ENCODE measurements around the gene BRSK1. TPM values are rescaled to one million over a fixed set of nuclear protein-coding genes. Genes with fewer than 3 reads are reported as not detected.

BRSK1 gene
- total and polyA plus RNA-seq, 2 of the 8 experiments (the other 6 are each of a cell fraction or from before 2014, with no cell fraction given) = 27.6 to 32.7 TPM

DNA sequence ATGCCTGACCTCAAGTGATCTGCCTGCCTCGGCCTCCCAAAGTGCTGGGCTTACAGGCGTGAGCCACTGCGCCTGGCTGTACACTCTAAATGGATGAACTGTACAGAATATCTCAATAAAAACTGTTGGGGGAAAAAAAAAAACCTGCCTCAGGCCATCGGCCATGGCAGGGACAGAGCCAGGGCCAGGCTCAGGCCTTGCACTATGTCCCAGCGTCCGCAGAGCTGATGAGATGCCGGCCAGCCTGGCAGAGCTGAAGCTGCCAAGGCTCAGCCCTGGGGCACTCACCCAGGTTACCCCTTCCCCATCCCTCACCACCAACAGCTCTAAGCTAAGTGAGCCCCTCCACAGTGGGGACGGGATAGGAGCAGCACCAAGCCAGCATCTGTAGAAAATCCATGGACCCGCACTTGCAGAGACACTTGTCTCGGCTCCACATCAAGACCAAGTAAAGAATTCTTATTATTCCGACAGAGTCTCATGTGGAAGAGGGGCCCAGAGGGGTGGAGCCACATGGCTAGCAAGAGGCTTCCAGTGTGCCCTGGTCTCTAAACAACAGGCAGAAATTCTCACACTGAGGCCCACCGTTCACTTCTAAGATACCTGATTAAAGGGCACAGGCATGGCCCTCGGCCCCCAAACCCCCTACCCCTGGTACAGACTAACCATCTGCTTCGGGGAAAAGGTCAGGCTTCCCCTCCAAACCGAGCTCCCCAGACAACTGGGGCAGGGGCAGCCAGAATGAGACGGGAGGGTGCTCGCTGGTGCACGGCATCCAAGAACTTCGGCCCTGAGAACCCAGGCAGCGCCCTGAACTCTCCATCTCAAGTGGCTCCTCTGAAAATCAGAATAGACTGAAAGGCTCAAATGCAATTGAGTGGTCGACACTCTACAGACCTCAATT lies 30.8 kb upstream of the BRSK1 start:
- peaks cover 42 to 62% of the 10 kb centered on the region in 2 experiments for H4K20me1 ChIP-seq (replicated peaks in 1 of 2; ENCODE audit: control insufficient read depth in 1 of 2, insufficient read depth in 2 of 2, low read length in 2 of 2)
- TF ChIP-seq, protein P1, sequence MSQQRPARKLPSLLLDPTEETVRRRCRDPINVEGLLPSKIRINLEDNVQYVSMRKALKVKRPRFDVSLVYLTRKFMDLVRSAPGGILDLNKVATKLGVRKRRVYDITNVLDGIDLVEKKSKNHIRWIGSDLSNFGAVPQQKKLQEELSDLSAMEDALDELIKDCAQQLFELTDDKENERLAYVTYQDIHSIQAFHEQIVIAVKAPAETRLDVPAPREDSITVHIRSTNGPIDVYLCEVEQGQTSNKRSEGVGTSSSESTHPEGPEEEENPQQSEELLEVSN (IDR thresholded peaks at IDR 0.05) = no peak
- TF ChIP-seq EGR1 (IDR thresholded peaks at IDR 0.05; ENCODE audit: borderline replicate concordance, low read depth, low read length) (no peak), CBX8 (IDR thresholded peaks at IDR 0.05; ENCODE audit: borderline replicate concordance, low read depth, low read length) (no peak), KDM4A (IDR thresholded peaks at IDR 0.05; ENCODE audit: low read depth, low read length, severe bottlenecking) (no peak), EP300 (IDR thresholded peaks at IDR 0.05; ENCODE audit: borderline replicate concordance in 1 of 2, low read depth in 2 of 2, low read length in 2 of 2) (no peak), SIN3A (conservative IDR thresholded peaks at IDR 0.05 in 1 of 2, IDR thresholded peaks at IDR 0.05 in 1 of 2; ENCODE audit: low read depth in 1 of 2, low read length in 2 of 2) (no peak), RBBP5 (IDR thresholded peaks at IDR 0.05; ENCODE audit: borderline replicate concordance, low read depth, low read length) (no peak), PHF8 (conservative IDR thresholded peaks at IDR 0.05; ENCODE audit: low read depth, low read length) (no peak), TEAD4 (IDR thresholded peaks at IDR 0.05; ENCODE audit: low read depth, low read length) (no peak), CHD1 (IDR thresholded peaks at IDR 0.05; ENCODE audit: low read depth, low read length) (no peak)

More for the DNA sequence above, 30.8 kb upstream of the BRSK1 start:
- H3K79me1 ChIP-seq (ENCODE audit: low read depth, low read length) = peaks cover 38% of the 10 kb centered on the region
- no peak overlapping the region for H2BK20ac ChIP-seq (ENCODE audit: low read length)
- H3K79me2 ChIP-seq (ENCODE audit: control insufficient read depth in 1 of 2, insufficient read depth in 2 of 2, low read length in 2 of 2) = peaks cover 17 to 99% of the 10 kb centered on the region in 2 experiments
- H3K23me2 ChIP-seq (ENCODE audit: low read depth, low read length) = peaks cover 7% of the 10 kb centered on the region; the same call in 1 of the 2 replicates
- no peak overlapping the region for H2BK12ac ChIP-seq (ENCODE audit: low read depth, low read length)
- no peak overlapping the region for H3K23ac ChIP-seq (ENCODE audit: insufficient read length)
- DNase-seq (ENCODE audit: low read depth in 1 of 2, low spot score in 2 of 2) = no peak
- no peak overlapping the region for H2AFZ ChIP-seq (ENCODE audit: low read length)
- no peaks in the 10 kb centered on the region for H3K27me3 ChIP-seq (replicated peaks in 1 of 4; ENCODE audit: control insufficient read depth in 3 of 4, extremely low read depth in 1 of 4, insufficient read depth in 3 of 4, low read length in 3 of 4)
- H3K9me3 ChIP-seq (ENCODE audit: insufficient read depth in 2 of 2, low read depth in 1 of 2, low read length in 1 of 2) = no peaks in the 10 kb centered on the region
- no peak overlapping the region for H3K14ac ChIP-seq (ENCODE audit: insufficient read length)
- POLR2A ChIA-PET (ENCODE audit: partially characterized antibody) = interaction anchor here (0.8 to 5.0 kb wide), 3 partner anchors 32 to 154 kb away, joined by 4 to 23 read pairs (median 6); partner anchors contain the start of gene UBE2S
- H3K18ac ChIP-seq (ENCODE audit: extremely low read depth, low read length) = no peak overlapping the region
- no peak overlapping the region for H4K8ac ChIP-seq (ENCODE audit: extremely low read depth, insufficient read depth, low read length)
- no peaks in the 10 kb centered on the region for H3K36me3 ChIP-seq (ENCODE audit: control insufficient read depth in 2 of 4, insufficient read depth in 4 of 4, low read length in 3 of 4)
- no peak overlapping the region for H4K5ac ChIP-seq (ENCODE audit: insufficient read length, low read depth, low read length)
- H4K91ac ChIP-seq (replicated peaks; ENCODE audit: insufficient read length, low read length) = no peak overlapping the region
- no peak overlapping the region for H3K4me2 ChIP-seq (ENCODE audit: insufficient read depth in 1 of 2, low read depth in 2 of 2, low read length in 2 of 2)
- H3K4me1 ChIP-seq (replicated peaks in 1 of 4; ENCODE audit: control insufficient read depth in 3 of 4, insufficient read depth in 4 of 4, low read length in 3 of 4) = peaks cover 4 to 23% (median 14%) of the 10 kb centered on the region in 4 experiments; a peak in 6 of 7 replicates
- FAIRE-seq = no peak
- no peak overlapping the region for H3K56ac ChIP-seq (replicated peaks; ENCODE audit: insufficient read length, low read depth, low read length)
- H3K4ac ChIP-seq (replicated peaks; ENCODE audit: insufficient read length, low read depth, low read length) = no peak overlapping the region
- H2AK5ac ChIP-seq (ENCODE audit: low read depth, low read length) = no peak overlapping the region
- no peak overlapping the region for H2BK15ac ChIP-seq (ENCODE audit: low read length)
- H2BK120ac ChIP-seq (replicated peaks; ENCODE audit: low read depth, low read length) = no peak overlapping the region
- WGBS, 2 experiments (ENCODE audit: extremely low coverage in 1 of 2, insufficient coverage in 1 of 2, insufficient read length in 1 of 2, insufficient replicate concordance in 2 of 2, low coverage in 1 of 2, low lambda C conversion rate in 2 of 2, missing lambda C conversion rate in 1 of 2) = 90% methylated on average over 21 of the region's 21 CpGs; no CpG with 5 or more reads in 1 of the 2 experiments
- CTCF ChIA-PET (ENCODE audit: partially characterized antibody) = interaction anchor here (0.6 to 4.7 kb wide), 4 partner anchors 10 to 111 kb away, joined by 3 to 32 read pairs (median 6); partner anchors contain the start of gene DNAAF3
- no peak overlapping the region for H3K4me3 ChIP-seq (ENCODE audit: extremely low read depth in 1 of 4, insufficient read depth in 2 of 4, low read depth in 3 of 4, low read length in 4 of 4)
- H3K27ac ChIP-seq (ENCODE audit: low read depth, low read length) = no peak overlapping the region
- no peak overlapping the region for H3K9ac ChIP-seq (replicated peaks in 1 of 4; ENCODE audit: extremely low read depth in 1 of 4, low read depth in 3 of 4, low read length in 3 of 4)
- no peak overlapping the region for H2BK5ac ChIP-seq (ENCODE audit: low read depth, low read length)
